ENCODE results near the gene ZNF521. TPM values are rescaled to one million over a fixed set of nuclear protein-coding genes. Genes with fewer than 3 reads are reported as not detected.

The ZNF521 gene
- total RNA-seq = 10 to 100 TPM; 27.0 to 29.6 TPM

DNA sequence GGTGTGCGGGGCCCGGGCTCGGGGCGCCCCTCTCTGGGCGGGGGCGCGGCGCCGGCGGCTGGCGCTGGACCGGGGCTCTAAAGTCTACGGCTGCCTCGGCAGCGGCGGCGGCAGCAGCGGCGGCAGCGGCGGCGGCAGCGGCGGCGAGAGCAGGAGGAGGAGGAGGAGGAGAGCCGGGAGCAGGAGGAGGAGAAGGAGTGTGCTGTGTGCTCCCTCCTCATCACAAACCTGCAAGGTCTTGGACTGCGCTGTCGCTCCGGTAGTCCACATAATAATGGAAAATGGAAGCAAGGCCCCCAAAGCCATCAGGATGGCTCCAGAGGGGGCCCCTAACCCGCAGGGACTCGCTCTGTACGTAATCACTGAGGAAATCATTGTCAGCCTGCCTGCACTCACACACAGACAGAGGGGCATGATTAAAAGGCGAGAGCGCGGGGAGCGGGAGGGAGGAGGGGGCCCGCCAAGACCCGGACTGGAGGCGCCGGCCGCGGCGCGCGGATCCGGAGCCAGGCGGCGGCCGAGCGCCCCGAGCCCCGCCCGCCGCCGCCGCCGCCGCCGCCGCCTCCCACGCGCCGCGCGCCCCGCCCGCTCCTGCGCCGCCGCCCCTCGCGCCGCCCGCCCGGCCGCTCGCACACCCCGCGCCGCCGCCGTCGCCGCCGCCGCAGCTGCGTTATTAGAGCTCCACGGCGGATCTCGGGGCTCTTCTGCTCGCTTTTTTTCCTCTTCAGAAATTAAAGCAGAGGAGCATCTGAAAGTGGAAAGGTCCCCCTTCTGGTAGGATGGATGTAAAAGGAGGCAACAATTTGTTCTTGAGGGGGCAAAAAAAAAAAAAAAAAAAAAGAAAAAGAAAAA, at the start of gene ZNF521:
Gene ZNF521, minus strand, starts transcription at position 390 of the 852 bp plus-strand sequence. CDS start 1,220 bp downstream, outside the sequence.

Data from melanocyte of skin (primary cell).